Stimulated activated CD4-positive, alpha-beta T cell treated with anti-CD3 and anti-CD28 coated beads, Interleukin-4, amount 100 ng/mL, for 4 hours (primary cell): Measurements from ENCODE around the gene HIP1R.
A peak's percentile ranks its signal among the peaks of the same experiment; 100 is the strongest.

Experiments
- DNase-seq, 2 experiments: peaks; one replicate each; pipeline ENCODE4 v3.0.0-alpha.2; 2020

HIP1R gene

DNA sequence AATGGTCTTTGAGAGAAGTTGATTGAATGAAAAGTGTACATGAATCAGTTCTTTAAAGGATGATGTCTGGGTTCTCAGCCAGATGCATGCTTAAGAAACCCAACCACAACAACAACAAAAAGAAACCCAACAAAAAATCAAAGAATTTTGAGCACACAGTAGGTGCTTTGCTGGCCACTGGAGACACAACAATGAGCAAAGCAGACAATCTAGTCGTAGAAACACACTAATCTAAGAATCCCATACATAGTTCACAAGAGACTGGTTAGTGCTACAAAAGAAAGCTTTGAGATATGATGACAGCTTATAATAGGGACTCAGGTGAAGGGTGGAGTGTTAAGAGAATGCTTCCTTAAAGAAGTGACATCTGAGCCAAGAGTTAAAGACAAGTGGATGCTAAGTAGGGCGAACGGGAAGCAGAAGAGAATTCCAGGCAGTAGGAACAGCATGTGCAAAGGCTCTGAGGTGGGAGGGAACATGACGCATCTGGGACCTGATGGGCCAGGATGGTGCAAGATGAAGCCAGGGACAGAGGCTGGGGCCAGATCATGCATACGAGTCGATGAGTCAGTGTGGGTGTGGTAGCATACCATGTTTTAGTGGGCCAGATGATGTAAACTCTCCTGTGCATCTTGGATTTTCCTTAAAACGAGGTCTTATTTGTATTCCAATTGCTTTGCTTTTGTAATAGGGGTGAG lies 4.6 kb upstream of the HIP1R start:
- DNase-seq, result no peak

DNA sequence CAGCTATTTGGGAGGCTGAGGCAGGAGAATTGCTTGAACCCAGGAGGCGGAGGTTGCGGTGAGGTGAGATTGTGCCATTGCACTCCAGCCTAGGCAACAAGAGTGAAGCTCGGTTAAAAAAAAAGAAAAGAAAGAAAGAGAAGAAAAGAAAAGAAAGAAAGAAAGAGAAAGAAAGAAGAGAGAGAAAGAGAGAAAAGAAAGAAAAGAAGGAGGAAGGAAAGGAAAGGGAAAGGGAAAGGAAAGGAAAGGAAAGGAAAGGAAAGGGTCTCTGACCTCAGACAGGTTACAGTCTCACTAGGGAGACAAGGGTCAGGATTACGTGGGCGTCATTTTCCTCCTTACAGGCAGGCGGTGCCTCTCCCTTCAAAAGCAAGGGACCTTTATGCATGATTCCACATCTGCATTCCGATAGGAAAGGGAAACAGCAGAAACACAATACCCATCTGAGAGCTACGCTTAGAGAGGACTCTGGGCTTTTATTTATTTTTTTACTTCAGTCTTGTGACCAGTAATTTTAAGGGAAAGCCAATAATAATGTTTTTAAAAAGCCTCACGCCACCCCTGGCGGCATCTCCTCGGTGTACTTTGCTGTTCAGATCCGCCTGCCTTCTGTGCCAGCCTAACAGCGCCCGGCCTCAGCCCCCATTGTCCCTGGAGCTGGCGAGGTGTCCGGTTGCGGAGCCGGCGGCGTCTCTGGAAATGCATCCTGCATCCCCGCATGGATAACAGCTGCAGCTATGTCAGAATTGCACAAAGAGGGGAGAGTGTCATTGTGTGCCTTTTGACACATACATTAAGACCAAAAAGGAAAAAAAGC lies 945 bp upstream of the HIP1R start:
- no peak for DNase-seq

DNA sequence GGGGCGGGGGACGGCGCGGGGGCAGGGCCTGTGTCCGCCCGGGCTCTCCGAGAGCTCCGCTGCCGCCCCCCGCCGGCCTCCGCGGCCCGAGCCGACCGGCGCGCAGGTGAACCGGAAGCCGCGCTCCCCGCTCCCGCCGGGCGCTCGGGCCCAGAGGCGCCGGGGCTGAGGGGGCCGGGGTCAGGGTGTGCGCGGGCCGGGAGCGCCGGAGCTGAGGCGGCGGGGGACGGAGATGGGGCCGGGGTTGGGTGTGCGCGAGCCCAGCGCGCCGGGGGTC lies 431 bp downstream of the HIP1R start:
- DNase-seq, result peak in 1 of 2 experiments; percentile 29

DNA sequence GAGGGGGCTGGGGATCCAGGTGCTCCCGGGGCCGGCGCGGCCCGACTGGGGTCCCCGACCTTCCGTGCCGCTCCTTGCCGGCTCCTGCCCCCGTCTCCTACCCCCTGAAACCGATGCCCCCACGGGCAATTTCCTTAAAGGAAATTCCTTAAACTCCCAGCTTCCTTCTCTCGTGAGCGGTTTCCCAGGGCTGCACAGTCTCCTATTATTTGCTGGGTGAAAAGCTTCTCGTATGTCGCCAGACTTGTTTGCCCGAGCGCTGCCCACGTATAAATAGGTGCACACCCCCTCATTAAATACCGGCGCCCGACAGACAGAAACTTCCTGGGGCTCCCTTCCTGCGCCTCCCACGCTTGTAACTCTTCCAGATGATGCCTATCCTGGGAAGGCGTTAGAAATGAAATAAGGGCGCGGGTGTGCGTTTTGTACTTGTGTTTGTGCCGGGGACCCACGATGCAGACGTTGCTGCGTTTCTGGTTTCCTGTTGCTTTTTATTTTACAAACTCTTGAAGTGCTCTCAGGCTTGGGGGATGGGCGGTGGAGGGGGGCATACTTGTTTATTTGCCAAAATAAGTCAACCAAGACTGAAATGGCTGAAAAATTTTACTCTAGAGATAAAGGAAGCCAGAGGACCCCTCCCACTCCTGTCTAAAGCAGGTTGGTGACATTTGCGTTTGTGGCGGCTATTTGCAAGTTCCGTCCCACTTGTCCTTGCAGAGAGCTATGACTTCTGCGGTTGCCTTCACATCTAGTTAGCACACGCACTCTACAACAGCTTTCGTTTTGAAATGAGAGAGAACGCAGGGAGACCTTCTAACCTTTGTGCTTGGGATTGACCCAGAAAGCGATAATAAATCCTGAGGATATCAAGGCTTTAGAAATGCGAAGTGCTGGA lies 1.0 kb downstream of the HIP1R start:
- peak in 1 of 2 experiments; percentile 23 for DNase-seq

DNA sequence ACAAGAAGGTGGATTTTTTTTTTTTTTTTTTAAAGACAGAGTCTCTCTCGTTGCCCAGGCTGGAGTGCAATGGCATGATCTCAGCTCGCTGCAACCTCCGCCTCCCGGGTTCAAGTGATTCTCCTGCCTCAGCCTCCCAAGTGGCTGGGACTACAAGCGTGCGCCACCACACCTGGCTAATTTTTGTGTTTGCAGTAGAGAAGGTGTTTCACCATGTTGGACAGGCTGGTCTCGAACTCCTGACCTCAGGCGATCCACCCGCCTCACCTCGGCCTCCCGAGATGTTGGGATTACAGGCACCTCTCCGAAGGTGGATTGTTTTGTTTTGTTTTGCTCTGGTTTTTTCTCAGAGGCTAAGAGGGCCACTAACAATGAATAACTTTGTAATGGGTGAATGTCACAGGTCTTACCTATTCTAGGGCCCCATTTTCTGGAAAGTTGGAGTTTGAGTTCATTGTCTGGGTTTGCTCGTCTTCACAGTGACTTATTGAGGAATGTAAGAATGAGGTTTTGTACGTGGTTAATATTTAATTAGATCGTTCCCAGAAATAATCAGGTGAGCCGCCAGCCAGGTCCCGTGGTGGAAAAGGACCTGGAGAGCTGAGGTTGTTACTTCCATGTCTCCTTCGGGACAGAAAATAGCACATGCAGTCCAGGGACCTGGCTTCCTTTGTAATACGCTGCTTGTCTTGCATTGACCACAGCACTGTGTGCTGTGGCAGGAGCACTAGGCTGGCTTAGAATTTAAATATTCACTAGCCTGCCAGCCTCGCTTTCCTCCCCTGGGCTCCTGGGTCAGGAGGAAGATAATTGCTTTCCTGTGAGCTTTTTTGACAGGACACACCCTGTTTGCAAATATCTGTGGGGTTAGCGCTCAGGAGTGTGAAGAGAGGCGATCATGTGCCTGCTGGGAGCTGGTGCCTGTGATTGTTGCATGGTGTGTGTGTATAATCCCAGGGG lies 2.3 kb downstream of the HIP1R start:
- no peak for DNase-seq

DNA sequence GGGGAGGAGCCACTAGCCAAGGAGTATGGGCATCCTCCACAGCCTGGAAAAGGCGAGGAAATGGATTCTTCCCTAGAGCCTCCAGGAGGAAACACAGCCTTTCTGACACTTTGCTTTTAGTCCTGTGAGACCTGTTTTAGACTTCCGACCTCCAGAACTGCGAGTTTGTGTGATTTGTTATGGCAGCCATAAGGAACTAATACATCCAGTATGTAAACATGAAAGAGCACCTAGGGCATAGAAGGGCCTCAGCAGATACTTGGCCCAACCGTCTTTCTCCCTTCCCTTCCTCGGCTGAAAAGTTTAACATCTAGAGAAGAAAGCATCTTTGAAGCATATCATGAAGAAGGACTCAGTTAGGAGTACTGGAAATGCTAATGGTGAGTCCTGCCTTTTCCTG lies 3.6 kb downstream of the HIP1R start:
- no peak for DNase-seq

DNA sequence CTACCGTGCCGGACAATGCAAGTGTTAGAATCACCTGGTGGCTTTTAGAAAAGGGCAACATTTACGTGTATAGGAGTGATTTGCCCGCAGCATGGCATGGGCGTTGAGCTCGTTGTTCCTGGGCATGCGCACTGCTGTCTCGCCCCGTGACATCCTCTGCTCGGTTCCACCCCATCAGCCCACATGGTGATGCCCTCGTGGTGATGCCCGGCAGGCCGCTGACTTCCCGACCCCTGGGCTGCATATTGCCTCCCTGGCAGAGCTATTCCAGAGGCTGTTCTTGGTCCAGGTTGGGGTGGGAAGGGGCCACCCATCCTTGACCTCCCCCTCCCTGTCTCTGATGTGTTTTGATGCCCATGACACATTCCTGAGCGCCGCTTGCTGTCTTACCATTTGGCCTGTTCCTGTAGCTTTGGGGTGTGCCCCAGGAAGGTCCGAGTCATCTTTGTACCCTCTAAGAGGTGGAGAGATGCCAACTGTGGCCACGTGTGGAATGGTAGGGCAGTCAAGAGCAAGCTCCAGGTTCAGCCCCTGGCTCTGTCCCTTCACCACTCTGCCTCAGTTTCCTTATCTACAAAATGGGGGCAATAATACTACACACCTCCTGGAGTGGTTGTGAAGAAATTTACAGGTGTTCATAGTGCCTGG lies 4.8 kb downstream of the HIP1R start:
- no peak for DNase-seq

DNA sequence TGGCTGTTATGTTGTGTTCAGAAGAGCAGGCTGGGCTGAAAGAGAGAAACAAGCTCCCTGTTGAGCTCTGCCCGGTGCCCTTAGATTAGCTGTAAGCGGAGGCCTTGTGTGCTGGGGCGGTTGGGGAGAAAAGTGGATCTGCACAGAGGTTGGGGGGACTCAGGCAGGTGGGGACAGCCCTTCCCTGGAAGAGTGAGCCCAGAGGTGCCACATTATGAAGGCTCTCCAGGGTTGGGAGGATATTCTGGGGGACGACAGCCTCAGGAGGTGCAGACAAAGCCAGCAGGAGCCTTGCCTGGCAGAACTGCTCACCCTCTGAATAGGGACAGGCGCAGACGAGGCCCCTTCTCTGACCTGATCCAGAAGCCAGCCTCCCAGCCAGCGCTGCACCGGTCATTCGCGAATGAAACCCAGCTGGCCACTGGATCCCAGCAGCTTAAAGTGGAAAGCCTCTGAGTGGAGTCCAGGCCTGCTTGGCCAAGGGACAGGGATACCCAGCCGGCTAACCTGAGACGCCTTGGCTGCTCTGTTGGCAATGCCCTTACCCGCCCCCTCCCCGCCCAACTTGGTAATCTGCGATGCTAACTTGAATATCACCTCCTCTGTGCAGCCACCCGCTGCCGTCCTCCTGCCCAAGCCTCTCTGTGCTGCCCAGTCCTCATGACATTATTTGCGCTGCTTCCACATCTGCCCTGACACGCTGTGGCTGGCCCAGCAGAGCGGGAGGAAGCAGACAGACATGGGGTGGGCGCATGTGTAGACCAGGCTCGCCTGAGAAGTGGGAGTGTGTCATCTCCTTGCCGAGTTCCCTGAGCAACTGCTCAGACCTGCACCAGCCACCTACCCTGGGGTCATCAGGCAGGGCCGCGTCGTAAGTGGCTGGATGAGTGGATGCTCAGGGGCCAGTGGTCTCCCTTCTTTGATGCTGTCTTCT lies 5.6 kb downstream of the HIP1R start:
- DNase-seq, result no peak

DNA sequence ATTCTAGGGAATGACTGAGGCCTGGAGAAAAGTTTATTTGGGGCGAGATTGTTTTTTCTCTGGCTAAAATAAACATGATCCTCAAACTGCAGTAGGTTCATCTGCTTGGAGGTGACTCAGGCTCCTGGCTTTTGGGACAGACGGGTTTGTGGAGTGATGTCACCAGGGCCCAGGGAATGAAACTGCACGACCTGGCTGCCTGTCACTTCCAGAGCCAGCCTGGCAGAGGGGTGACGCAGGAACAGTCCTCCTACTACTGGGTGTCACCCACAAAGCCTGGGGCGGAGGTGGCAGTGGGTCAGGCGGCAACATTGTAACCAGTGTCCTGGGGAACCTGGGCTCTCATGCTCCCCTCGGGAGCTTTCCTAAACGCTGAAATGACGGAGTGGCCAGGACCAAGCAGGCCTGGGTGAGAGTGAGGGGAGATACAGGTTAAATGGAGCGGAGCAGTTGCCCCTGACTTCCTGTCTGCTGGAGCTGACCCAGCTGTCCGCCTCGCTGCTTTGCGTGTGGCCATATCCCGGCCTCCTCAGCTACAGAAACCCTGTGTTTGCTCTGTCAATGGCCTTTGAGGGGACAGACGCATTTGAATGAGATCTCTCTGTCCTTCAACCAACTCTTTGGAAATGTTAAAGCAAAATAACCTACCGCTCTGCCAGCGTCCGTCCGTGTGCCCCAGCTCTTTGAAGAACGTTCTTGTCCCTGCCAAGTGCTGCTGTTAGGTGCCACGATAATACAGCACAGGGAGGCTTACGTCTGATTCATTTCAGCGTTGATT lies 6.5 kb downstream of the HIP1R start:
- DNase-seq, result no peak

DNA sequence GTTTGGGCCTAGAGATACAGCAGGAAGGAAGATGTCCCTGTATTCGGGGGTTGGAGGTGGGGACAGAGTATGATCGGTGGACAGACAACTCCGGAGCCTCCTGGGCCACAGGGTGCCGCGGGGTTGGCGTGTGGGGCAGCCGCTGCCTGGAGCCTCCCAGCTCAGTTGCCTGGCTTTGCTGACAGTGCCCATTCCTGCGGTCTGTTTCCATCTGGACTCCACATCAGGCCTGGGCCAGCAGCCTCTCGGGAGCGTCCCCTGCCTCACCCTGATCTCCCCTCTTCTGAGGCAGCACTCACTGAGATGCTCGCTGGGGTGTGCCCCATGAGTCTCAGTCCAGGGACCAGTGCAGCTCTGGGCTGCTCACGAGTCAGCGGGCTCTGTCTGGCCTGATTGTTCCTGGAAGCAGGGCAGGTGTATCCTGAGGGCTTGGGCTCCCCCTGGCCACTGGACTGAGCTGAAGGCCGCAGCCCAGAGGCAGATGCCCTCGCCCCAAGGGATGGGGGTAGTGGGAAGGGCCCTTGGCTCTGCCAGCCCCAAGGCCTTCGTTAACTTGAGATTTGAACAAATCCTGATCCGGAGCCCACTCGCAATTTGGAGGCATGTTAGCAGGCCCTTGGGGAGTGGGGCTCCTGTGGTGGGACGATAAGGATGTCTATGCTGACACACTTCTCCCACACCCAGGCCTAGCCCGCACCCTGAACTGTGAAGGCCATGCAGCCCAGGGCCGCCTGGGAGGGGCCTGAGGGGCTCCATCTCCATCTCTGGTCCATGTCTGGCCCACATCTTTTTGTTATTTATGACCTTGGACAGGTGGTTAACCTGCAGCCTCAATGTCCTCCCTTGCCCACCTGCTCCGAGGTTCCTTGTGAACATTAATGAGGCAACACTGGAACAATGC lies 7.5 kb downstream of the HIP1R start:
- DNase-seq, result no peak

DNA sequence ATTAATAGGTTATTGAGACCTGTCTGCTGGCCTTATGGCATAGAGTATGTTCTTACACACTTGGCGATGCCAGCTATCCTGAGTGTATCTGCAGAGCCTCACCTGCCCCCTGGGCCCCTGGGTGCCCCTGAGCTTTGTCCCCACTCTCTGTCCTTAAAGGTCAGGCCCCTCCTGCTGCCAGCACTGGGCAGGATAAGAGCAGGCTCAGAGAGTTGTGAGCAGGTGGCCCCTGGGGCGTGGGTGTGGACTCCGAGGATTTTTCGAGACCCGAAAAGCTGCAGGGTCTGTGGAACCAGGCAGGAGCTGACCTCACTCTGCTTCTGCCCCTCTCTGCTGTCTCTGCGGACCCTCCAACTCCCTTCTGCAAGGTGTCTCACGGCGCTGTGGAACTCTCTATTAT lies 8.2 kb downstream of the HIP1R start:
- no peak for DNase-seq

DNA sequence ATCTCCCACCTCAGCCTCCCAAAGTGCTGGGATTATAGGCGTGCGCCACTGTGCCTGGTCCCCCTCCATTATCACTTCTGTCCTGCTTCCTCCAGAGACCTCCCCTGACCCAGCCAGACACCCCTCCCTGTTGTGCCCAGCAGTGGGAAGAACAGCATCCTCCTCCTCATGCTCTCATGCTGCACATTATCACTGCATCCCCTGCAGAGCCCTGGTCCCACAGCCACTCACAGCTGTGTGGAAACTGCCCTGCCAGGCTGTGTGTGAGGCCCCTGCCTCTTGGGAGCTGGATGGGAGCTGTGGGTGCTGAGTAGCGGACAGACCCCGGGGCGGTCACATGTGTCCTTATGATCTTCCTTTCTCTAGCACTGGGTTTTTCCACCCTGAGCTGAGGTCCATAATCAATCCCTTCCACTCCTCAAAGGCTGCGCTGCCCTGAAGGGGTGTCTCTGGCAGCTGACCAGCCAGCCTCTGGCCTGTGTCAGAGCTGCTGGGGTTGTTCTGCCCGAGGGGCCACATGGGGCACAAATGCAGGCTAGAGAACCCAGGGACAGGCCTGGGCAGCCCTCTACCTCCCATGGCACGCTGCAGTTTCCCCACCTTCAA lies 9.2 kb downstream of the HIP1R start:
- DNase-seq, result no peak

DNA sequence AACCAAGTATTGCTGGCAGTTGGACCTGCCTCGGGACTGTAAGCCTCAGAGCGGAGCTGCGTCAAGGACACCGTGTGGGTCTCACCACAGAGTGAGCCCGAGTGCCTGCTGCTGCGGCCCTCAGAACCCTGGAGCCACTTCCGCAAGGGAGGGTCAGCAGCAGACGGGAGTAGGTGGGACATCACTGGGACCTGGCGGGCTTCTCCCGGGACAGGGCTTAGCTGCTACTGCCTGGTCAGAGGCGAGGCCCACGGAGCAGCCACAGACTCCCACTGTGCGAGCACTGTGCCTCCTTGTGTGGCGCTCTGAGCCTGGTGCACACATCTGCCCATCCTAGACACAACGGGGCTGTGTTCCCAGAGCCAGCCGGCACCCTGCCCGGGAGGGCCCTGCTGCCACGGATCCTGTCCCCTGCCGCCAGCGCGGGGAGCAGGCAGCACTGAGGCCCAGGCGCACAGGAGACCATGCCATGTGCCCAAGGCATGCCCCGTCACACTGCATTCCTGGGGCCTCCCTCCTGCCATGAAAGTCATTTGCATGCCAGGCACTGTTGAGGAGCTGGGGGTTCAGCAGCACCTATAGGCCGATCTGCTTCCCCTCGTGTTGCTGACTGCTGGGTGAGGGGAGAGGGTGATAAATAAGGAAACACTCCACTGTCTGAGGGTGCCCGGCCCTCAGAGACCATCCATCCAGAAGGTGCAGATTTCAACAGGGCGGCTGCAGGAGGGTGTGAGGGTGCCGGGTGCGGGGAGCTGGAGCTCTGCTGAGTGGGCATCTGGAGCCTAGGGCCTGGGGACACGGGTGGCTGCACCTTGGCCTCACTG lies 10.0 kb downstream of the HIP1R start:
- no peak for DNase-seq

DNA sequence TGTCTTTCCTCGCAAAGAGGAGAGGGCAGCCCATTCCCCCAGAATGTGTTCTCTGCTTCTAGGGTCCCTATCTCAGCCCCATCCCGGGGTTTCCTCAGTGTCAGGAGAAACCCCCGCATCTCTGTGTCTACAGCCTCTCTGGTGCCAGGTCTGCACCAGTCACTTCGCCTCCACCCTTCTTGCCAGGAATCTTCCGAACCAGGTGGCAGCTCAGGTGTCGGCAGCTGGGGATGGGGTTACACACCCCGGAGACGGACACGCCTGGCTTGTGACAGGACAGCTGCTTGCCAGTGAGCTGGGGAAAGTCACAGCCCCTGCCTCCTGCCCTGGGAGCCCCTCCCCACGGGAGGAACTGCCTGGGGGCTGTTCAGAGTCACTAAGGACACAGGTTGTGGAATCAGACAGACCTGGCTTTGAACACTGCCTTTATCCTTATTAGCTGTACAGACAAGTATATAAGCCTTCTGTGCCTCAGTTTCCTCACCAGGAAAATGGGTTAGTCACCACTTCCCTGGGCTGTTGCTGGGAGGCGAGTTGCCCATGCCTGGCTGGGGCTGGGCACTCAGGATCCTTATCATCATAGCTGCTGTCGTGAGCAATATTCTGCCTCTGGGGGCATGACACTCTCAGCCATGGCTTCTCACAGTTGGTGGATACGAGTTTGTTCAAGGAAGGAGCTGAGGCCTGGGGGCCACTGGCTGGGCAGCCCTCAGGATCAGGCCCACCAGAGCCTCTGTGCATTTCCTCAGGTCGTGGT lies 10.8 kb downstream of the HIP1R start:
- no peak for DNase-seq

DNA sequence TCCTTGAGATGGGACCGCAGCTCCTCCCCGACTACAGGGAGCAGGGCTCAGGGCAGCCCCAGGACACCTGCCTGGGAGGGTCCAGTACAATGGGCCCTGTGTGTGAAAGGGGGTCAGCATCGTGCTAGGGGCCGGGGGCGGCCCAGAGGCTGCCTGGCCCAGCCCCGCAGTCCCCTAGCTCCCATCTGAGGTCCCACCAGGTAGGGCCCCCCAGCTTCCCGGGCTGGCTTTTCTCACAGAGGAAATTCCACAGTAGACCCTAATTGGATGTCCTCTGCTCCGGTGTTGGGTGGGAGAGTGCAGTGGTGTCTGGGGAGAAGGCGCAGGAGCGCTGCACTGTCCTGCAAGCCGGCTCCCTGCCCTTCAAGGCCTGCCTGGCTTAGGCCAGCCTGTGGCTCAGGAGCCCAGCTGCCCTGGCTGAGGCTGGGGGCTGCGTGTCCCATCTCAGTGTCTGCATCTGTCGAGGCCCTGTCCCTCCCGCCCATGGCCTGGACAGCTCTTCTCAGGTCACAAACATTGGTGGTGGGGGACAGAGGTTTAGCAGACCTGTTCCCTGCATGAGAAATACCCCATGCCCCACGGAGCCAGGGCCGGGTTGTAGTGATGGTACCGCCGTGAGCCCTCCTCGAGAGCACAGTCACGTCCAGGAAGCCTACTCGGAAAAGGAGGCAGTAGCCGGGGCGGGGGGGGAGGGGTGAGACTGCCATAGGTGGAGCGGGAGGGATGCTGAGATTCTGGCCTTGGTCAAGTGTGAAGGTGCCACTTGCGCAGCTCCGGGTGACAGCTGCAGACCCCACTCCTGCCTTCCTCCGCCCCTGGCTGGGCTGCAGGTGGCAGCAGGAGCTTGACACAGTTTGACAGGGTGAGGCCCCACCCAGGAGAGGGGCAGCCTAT lies 11.6 kb downstream of the HIP1R start:
- no peak for DNase-seq

DNA sequence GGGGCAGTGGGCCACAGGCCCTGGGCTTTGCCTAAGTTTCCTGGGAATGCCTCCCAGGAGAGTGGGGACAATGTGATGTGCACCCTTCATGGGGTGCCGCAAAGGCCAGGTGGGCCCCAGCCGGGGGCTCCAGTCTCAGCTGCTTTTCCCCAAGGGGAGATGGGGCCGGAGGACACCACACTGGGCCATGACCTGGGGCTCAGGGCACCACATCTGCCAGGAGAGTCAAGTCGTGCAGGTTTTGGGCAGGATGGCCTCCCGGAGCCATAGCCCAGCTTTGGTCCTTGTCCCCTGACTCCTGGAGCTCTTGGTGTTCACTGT lies 12.2 kb downstream of the HIP1R start:
- DNase-seq, result no peak
